Stimulated activated CD4-positive, alpha-beta T cell treated with anti-CD3 and anti-CD28 coated beads, Interleukin-4, amount 100 ng/mL, for 24 hours (primary cell): Measurements from ENCODE around the gene KCNIP3.

ENCODE experiments used
- DNase-seq: peaks from one replicate; pipeline ENCODE4 v3.0.0-alpha.2; 2020

Gene KCNIP3

GRCh38 chr2:95297639-95298395 lies 670 bp downstream of the KCNIP3 start:
- no peak for DNase-seq

DNA sequence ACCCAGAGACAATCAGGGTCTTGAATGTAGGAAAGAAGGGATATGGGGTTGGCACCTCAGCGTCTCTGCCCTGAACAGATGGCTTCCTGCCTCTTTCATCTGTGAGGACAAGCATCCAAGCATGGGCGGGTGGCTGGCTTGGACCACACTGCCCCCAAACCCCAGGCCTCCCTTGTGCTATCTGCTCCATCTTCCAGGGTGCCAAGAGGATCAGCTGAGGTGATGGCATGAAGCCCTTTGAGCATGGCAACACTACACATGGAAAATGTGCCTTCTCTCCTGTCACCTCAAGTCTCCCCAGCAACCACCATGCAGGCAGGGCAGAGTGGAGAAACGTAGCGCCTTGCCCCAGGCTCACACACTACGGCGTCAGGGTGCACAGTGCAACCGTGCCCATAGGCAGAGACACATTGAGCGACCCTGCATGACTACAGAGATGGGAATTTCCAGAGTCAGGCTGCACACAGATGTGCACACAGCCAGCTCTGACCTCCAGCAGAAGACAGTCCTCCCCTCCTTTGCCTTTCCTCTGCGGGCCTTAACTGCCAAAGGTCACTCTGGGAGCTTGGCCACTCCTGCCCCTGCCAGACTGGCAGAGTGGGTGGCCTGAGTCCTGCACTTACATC lies 1.5 kb downstream of the KCNIP3 start:
- DNase-seq: no peak

DNA sequence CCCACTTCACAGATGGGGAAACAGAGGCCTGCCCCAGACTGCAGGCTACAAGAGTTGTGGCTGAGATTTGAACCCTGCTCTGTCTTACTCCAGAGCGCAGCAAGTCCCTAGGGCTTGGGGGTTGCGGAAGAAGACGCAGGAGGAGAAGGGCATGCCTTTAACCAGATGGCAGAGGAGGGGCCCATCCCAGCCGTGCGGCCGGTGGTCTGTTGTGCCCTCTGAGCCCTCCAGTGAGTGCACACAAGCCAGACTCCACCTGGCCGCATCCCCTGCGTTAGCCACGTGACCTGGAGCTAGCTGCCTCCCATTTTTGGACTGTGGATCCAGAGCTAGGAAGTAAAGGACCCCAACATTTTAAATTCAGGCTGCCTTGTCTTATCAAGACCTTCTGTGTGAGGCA lies 2.8 kb downstream of the KCNIP3 start:
- DNase-seq: no peak

DNA sequence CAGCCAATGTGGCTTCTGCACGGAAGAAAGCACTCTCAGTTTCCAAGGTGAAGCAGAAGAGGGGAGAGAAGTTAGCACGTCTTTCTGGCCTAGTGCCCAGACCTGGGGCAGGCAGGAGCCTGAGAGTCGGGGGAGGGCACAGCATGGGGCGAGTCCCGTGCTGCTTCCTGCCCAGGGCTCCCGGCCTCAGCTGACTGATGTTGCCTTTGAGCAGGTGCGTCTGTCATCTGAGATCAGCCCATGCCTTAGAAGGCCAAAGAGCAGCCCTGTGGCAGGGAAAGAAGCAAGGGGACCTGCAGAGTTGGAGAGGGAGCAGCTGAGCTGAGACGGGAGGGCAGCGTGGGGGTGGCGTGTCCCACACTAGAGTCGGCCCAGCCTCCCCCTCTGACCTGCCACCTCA lies 3.3 kb downstream of the KCNIP3 start:
- DNase-seq: no peak

DNA sequence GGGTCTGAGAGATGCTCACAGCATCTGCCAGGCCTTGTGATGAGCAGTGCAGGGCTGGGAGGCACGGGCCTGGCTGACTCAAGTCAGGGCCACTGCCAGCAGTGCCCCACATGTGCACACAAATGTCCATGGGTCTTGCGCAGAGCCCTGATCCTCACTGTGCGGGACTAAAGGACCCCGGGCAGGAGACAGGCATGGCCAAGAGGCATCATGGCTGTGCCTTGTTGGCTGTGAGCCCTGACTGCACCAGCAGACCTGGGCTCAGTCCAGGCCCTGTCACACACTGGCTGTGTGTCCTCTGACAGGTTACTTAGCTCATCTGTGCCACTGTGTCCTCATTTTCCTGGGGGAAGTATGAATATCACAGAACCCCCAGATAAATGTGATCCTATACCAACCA lies 4.0 kb downstream of the KCNIP3 start:
- DNase-seq: no peak

- DNase-seq: no peak
These were observed 4.9 kb downstream of the KCNIP3 start for GRCh38 chr2:95301876-95302641.

DNA sequence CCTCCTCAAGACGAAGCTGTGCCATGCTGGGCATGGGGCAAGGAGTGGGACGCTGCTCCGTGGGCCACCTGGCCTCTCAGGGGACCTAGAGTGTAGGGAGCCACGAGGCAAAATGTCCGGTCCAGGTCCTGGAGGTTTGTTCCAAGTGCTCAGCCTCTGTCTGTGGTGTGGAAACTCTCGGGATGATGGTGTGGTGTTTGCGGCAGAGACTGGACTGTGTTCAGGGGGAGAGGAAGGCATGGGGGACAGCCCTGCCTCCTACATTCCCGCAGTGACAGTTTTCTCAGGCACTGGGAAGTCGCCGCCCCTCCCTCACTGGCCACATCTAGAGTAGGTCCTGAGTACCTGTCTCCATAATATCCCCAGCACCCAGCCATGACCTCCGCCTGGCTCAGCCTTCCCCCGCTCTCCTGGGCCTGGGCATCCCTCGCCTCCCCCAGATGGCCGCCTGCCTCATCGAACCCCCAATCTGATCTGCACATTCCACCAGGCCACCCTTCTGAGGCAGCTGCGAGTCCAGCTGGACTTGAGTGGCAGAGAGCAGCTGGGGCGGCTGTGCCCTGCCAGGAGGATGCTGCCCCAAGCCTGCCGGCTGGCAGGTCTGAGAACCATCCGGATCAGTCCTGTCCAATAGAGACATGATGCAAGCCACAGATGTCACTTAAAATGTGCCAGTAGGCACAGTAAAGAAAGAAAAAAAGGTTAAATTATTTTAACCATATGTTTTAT lies 6.2 kb downstream of the KCNIP3 start:
- no peak for DNase-seq

DNA sequence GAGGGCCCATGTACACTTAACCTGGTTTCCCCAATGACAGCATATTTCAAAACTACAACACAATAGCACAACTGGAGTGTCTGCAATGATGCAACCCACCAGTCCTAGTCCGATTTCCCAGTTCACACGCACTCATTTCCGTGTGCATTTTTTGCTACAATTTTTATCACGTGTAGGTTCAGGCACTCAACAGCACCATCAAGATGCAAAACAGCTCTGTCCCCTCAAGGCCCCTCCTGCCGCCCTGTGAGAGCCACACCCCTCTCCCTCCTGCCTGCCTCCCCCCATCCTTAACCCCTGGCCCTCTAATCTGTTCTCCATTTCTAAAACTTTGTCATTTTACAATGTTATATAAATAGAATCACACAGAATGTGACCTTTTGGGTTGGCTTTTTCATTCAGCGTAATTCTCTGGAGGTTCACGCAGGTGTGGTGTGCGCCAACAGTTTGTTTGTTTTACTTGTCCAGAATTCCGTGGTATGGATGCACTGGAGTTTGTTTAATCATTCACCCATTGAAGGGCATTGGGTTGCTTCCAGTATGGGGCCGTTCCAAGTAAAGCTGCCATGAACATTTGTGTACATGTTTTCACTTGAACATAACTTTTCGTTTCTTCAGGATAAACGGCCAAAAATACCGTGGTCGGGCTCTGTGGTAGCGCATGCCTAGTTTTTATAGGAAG lies 8.4 kb downstream of the KCNIP3 start:
- no peak for DNase-seq

DNA sequence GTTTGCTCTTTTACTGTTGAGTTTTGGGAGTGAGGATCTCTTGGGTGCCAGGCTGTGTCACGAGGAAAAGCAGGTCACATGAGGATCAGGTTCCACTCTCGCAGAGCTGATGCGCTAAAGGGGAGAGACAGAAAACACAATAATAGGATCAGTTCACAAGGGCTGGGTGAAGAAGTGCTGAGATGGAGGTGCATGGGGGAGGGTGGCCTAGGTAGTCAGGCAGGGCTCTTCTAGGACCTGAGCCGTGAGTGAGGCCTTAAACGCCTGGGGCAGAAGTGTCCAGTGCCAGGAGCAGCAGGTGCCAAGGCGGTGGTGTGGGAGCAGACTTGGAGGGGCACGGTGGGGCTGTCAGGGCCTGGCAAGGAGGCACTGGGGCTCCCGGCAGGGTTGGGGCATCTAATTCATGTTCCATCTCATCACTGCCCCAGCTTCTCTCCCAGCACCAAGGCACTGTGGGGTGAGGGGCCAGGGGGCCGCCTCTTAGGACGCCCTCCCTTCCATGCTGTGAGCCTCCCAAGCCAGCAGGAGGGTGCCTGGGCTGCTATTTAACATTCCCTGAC lies 9.3 kb downstream of the KCNIP3 start:
- DNase-seq: no peak

- DNase-seq: no peak
These were observed 9.9 kb downstream of the KCNIP3 start for GRCh38 chr2:95307036-95307435.

DNA sequence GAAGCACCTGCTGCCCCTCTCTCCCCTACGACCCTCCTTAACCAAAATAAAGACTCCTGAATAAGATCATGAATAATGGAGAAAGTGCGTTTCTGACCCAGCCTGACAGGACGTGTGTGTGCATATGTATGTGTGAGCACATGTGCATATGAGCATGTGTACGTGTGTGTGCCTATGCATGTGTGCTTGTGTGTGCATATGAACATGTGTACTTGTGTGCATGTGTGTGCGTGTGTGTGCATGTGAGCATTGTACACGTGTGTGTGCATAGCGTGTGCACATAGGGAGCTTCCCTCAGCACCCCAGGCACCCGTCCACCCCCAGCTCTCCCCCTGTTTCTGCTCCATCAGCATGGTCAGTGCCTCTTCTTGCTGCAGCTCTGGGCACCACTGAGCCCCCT lies 10.7 kb downstream of the KCNIP3 start:
- DNase-seq: no peak

DNA sequence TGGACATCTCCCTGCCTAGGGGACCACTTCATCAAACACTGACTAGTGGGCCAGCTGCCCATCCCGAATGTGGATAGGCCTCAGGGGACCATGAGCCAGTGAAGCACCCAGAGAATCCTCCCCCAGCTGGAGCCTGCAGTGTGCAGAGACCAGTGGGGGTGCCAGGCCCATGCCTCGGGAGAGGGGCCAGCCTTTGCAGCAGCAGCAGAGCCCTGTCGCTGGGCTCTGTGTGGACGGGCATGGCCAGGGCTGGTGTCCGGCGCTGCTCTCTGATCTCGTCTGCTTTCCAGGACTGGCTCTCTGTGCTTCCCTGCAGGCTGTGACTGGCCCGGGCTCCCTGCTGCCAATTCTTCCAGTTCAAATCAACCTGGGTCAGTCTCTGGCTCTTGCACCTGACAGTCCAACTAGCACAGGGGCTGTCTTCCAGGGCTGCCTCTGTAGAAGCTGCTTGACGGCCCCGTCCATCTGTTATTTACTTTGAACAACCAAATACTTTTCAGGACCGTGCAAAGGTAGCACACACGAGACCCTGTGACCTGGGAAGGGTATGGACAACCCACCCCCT lies 11.4 kb downstream of the KCNIP3 start:
- no peak for DNase-seq

GRCh38 chr2:95309599-95309998 lies 12.5 kb downstream of the KCNIP3 start:
- DNase-seq: no peak

DNA sequence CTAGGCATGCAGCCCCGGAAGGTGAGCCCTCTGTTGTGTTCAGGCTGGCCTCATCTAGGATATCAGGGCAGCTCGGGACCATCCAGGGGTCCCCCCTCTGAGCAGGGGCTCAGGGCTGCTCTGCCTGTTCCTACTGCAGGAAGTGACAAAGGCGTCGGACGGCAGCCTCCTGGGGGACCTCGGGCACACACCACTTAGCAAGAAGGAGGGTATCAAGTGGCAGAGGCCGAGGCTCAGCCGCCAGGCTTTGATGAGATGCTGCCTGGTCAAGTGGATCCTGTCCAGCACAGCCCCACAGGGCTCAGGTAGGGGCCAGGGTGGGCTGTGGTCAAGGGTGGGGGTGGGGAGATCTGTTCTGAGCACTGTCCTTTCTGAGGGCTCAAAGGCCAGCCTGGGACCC lies 13.1 kb downstream of the KCNIP3 start:
- no peak for DNase-seq

- DNase-seq: no peak
These were observed 13.5 kb downstream of the KCNIP3 start for GRCh38 chr2:95310651-95311050.

- DNase-seq: no peak
These were observed 14.8 kb downstream of the KCNIP3 start for GRCh38 chr2:95311815-95312542.

DNA sequence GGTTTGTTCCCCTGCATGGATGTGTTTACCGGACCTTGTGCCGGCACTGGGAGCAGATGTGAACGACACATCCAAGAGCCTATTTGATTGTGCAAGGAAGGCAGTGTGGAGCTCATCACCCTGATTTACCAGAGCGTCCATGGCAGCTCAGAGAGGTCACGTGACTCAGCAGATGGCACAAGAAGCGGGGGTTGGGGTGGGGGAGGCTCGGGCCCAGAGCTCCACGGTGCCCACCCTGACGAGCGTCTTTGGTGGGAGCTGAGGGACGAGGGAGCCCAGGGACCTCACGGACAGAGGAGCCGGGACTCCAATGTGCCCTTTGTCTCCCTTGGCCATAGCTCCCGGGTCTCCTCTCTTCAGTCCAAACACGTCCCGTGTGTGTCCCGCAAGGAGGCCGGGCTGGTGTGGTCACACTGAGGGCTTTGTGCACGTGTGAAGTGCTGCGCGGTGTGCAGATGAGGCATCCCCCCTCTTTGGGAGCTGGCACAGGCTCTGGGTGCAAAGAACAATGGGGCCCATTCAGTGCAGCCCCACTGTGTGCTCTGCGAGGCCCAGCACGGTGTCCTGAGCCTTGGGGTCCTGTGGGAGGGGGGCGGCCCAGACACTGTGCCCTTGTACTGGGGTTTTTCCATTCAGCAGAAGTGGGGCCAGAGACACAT lies 15.5 kb downstream of the KCNIP3 start:
- DNase-seq: no peak

DNA sequence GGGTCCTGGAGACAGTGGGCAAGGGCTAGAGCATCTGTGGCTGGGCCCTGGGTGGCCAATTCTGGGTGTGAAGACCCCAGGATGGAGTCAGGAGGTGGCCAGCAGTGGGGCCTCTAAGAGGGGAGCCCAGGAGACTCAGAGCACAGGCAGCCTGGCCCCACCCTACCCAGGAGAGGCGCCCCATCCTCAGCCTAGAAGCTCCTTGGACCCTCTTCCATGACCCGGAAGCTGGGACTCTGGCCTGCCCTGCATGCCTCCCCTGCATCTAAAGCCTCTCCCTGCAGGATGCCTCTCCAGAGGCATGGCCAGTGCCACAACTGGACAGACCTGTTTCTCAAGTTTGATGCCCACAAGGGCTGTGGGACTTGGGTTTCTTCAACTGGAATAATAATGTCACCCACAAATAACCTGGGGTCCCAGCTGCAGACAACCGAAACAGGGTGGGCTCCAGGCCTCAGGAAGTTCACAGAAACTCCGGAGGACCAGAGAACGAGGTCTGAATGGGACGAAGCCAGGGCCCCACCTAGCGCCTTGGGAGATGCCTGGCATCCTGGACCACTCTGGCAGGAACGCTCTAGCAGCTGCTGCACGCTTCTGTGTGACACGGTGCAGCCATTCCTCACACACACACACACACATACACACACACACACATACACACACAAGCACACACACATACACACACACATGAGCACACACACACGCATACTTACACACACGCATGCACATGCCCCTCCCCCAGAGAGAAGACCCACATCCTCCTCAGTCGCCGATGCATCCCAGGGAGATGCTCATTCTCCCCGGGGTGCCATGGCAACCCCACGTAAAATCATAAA lies 16.4 kb downstream of the KCNIP3 start:
- no peak for DNase-seq

GRCh38 chr2:95314598-95314963 lies 17.4 kb downstream of the KCNIP3 start:
- no peak for DNase-seq
